ENCODE measurements around the gene SLC6A1. TPM values are rescaled to one million over a fixed set of nuclear protein-coding genes. Genes with fewer than 3 reads are reported as not detected.

Gene SLC6A1
- total RNA-seq, 2 experiments from 2014 or later, result not detected

GRCh38 chr3:10993729-10994065 lies 1.1 kb downstream of the SLC6A1 start:
- Histone ChIP-seq H3K4me3 (ENCODE audit: low read length) (no peak overlapping the region), H3K4me1 (ENCODE audit: insufficient read depth, low read length) (peaks cover 12% of the 10 kb centered on the region), H3K27ac (ENCODE audit: low read depth in 1 of 2, low read length in 2 of 2) (no peak overlapping the region), H3K36me3 (ENCODE audit: insufficient read depth, low read length) (no peaks in the 10 kb centered on the region), H3K9me3 (ENCODE audit: control insufficient read depth in 1 of 2, insufficient read depth in 1 of 2, low read length in 2 of 2) (peaks cover 0 to 8% of the 10 kb centered on the region in 2 experiments), H3K27me3 (ENCODE audit: control insufficient read depth in 1 of 2, insufficient read depth in 2 of 2, low read length in 2 of 2) (peaks cover 43 to 53% of the 10 kb centered on the region in 2 experiments)
- TF ChIP-seq CTCF (IDR thresholded peaks at IDR 0.05), result no peak
- no peaks in the 10 kb centered on the region for H3K9me3 Mint-ChIP-seq
- no peak overlapping the region for H3K27ac Mint-ChIP-seq
- H3K27me3 Mint-ChIP-seq, result peaks cover 85% of the 10 kb centered on the region
- H3K36me3 Mint-ChIP-seq (ENCODE audit: low read depth), result no peaks in the 10 kb centered on the region
- ATAC-seq (ENCODE audit: poor library complexity), result no peak
- no peak for DNase-seq
- H3K4me3 Mint-ChIP-seq, result no peak overlapping the region
- POLR2A ChIA-PET, result no interaction called here
- intact Hi-C loops (cut with DNase I, micrococcal nuclease), result no loop called here
- no peaks in the 10 kb centered on the region for H3K4me1 Mint-ChIP-seq (ENCODE audit: low read depth)
- CTCF ChIA-PET, result no interaction called here

GRCh38 chr3:10994306-10994705 lies 1.8 kb downstream of the SLC6A1 start:
- intact Hi-C loops (cut with DNase I, micrococcal nuclease), result no loop called here
- no peaks in the 10 kb centered on the region for H3K9me3 Mint-ChIP-seq
- Histone ChIP-seq H3K9me3 (ENCODE audit: control insufficient read depth in 1 of 2, insufficient read depth in 1 of 2, low read length in 2 of 2) (peaks cover 0 to 8% of the 10 kb centered on the region in 2 experiments), H3K4me1 (ENCODE audit: insufficient read depth, low read length) (peaks cover 12% of the 10 kb centered on the region), H3K27me3 (ENCODE audit: control insufficient read depth in 1 of 2, insufficient read depth in 2 of 2, low read length in 2 of 2) (peaks cover 43 to 53% of the 10 kb centered on the region in 2 experiments), H3K27ac (ENCODE audit: low read depth in 1 of 2, low read length in 2 of 2) (no peak overlapping the region), H3K36me3 (ENCODE audit: insufficient read depth, low read length) (no peaks in the 10 kb centered on the region), H3K4me3 (ENCODE audit: low read length) (no peak overlapping the region)
- no peak for TF ChIP-seq CTCF (IDR thresholded peaks at IDR 0.05)
- no peak overlapping the region for H3K27ac Mint-ChIP-seq
- CTCF ChIA-PET, result no interaction called here
- H3K27me3 Mint-ChIP-seq, result peaks cover 81% of the 10 kb centered on the region
- no peaks in the 10 kb centered on the region for H3K4me1 Mint-ChIP-seq (ENCODE audit: low read depth)
- ATAC-seq (ENCODE audit: poor library complexity), result no peak
- H3K4me3 Mint-ChIP-seq, result no peak overlapping the region
- no peaks in the 10 kb centered on the region for H3K36me3 Mint-ChIP-seq (ENCODE audit: low read depth)
- POLR2A ChIA-PET, result no interaction called here
- no peak for DNase-seq

- Histone ChIP-seq H3K27ac (ENCODE audit: low read depth in 1 of 2, low read length in 2 of 2) (no peak overlapping the region), H3K36me3 (ENCODE audit: insufficient read depth, low read length) (no peaks in the 10 kb centered on the region), H3K4me1 (ENCODE audit: insufficient read depth, low read length) (peaks cover 12% of the 10 kb centered on the region), H3K27me3 (ENCODE audit: control insufficient read depth in 1 of 2, insufficient read depth in 2 of 2, low read length in 2 of 2) (peaks cover 44 to 48% of the 10 kb centered on the region in 2 experiments), H3K9me3 (ENCODE audit: control insufficient read depth in 1 of 2, insufficient read depth in 1 of 2, low read length in 2 of 2) (peaks cover 0 to 8% of the 10 kb centered on the region in 2 experiments), H3K4me3 (ENCODE audit: low read length) (no peak overlapping the region)
- Mint-ChIP-seq H3K36me3 (ENCODE audit: low read depth) (no peaks in the 10 kb centered on the region), H3K4me1 (ENCODE audit: low read depth) (no peaks in the 10 kb centered on the region), H3K4me3 (no peak overlapping the region), H3K27me3 (peaks cover 82% of the 10 kb centered on the region), H3K9me3 (no peaks in the 10 kb centered on the region), H3K27ac (no peak overlapping the region)
- TF ChIP-seq CTCF (IDR thresholded peaks at IDR 0.05), result no peak
- no peak for DNase-seq
- intact Hi-C loops (cut with DNase I, micrococcal nuclease), result no loop called here
- ChIA-PET CTCF (no interaction called here), POLR2A (no interaction called here)
- ATAC-seq (ENCODE audit: poor library complexity), result no peak
Observed at GRCh38 chr3:10995871-10996270, 3.3 kb downstream of the SLC6A1 start.

Data from CD4-positive, alpha-beta T cell (primary cell).